HG03571 (cell line): ENCODE results near the gene SMYD3.
"Not testable (repeated sequence)": the region's sequence is repeated elsewhere in the genome, so short reads cannot be mapped to it uniquely, and the experiment has no call there.

Experiments
- ATAC-seq: cut with Tn5 transposase; IDR thresholded peaks from one replicate; pipeline ENCODE4 v1.9.1; 2021; ENCODE audit not compliant: unreplicated experiment

SMYD3 gene

DNA sequence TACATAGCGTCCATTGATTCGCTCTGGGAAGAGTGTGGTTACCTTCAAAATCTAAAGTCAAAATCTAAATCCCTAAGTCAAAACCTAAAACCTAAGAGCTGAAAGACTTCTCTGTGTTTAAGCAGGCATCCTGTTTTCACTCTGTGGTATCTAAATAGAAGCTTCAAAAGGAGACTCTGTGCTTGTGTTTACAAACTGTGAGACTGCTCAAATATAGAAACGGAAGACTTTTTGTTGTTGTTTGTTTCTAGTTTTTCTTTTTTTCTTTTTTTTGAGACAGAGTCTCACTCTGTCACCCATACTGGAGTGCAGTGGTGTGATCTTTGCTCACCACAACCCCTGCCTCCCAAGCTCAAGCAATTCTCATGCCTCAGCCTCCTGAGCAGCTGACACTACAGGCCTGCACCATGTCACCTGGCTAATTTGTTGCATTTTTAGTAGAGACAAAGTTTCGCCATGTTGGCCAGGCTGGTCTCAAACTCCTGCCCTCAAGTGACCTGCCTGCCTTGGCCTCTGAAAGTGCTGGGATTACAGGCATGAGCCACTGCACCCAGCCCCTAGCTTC is 425.9 kb downstream of the SMYD3 start:
- ATAC-seq = no peak

DNA sequence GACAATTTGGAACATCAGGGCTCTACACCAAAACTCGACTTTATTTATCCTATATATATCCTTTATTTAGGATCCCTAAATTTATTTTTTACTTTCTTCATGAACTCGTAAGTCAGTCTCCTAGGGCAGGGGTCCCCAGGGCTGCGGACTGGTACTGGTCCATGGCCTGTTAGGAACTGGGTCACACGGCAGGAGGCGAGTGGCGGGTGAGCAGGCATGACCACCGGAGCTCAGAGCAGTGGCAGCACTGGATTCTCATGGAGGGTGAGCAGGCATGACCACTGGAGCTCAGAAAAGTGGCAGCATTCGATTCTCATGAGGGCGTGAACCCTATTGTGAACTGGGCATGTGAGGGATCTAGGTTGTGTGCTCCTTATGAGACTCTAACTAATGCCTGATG is 427.0 kb downstream of the SMYD3 start:
- ATAC-seq = no peak

DNA sequence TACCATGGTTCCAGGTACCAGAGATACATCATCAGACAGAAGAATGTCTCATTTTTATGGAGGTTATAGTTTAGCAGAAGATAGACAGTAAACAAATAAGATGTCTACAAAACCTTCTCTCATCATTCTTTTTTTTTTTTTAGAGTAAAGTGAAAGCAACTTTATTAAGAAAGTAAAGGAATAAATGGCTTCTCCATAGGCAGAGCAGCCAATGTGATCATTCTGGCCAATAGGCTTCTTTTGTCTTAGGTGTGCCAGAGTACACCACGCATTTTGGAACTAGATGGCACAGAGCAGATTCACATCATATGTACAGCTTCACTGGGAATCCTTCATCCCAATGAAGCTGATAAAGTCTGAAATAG is 428.2 kb downstream of the SMYD3 start:
- ATAC-seq = no peak

DNA sequence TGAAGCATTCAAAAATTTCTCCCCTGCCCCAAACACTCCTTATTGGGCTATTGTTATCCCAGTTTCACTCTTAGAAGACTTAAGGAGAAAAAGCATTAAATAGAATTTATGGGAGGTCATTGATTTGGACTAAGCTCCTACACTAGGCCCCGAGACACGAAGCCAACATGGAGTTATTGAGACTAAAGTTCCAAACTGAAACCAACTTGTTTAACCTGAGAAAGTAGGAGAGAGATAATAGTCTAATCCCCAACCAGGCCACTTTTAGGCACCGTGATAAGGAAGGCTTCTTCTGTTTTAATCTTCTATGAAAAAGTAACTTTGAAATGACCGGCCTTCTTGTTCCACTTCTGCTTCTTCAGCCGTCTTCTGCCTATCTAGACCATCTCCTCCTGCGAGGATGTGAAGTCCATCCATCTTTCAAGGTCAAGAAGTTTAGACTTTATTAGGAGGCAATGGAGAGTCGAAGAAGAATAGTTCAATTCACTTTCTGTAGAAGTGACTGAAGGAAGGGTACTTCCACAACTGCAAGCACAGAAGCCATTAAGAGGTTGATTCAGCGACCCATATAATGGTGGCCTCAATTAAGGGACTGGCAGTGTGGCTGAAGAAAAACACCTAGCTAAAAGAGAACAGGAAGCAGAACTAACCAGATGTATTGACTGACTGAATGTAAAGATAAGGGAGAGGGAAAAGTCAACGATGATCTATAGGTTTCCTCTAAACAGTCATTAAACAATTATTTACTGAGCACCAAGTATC is 428.8 kb downstream of the SMYD3 start:
- ATAC-seq = no peak

DNA sequence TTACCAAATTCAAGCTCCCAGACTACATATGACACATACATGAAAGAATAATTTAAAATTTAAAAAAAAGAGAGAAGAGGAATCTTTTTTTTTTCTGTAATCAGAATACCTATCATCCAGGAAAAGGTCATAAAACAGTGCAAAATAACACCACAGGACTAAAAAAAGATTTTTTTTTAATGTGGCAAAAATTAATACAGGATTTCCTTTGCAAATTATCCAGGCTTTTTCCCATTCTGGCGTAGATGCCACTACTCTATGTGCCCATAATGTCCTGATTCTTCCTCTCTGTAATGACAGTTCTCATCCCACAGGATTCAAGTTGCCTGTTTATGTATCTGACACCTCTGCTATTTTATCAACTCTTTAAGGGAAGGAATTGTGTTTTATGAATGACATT is 429.6 kb downstream of the SMYD3 start:
- no peak for ATAC-seq

DNA sequence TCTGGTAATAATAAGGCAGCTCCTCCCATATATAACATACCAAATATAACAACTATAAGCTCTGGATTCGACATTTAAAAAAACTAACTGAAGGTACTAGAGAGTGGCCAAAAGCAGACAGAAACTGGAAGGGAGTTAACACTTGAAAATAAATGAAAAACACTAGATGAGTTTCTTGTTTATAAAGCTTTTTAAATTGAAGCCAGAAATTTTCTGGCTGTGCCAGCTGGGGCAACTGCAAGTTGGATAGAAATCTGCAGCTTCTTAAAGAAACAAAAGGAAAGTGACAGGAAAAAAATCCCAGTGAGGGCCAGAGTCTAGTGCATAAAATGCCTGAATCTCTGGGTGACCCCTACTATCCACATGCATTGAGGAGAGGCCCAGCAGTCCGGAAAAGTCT is 432.7 kb downstream of the SMYD3 start:
- ATAC-seq = no peak

DNA sequence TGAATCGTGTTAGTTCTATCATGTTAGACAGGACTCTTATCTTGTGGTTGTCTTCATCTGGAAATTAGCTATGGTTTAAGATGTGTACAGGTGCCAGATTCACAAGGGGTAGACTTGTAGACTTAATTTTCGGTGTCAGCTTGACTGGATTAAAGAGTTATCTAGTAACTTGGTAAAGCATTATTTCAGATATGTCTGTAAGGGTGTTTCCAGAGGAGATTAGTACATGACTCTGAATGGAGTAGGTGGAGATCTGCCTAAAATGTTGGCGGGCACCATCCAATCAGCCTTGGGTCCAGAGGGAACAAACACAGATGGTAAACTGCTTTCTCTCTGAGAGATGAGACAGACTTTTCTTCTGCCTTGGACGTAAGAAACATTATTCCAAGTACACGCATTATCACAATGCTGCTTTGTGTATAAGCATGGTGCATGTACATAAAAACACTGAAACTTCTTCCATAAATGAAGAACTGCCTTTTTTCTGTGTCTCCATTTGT is 434.6 kb downstream of the SMYD3 start:
- no peak for ATAC-seq

DNA sequence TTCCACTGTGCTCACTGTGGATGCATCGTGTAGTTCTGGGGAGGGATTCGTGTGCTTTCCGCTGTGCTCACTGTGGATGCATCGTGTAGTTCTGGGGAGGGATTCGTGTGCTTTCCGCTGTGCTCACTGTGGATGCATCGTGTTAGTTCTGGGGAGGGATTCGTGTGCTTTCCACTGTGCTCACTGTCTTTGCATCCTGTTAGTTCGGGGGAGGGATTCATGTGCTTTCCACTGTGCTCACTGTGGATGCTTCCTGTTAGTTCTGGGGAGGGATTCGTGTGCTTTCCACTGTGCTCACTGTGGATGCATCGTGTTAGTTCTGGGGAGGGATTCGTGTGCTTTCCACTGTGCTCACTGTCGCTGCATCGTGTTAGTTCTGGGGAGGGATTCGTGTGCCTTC is 435.1 kb downstream of the SMYD3 start:
- ATAC-seq = not testable (repeated sequence)

DNA sequence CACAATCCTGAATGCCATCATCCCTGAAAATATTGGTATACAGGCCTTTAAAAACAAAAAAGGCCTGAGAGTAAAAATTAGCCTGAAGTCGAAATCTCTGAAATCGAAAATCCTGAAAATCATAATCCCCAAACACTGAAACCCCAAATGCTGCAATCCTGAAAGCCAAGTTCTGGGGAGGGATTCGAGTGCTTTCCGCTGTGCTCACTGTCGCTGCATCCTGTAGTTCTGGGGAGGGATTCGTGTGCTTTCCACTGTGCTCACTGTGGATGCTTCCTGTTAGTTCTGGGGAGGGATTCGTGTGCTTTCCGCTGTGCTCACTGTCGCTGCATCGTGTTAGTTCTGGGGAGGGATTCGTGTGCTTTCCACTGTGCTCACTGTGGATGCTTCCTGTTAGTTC is 435.5 kb downstream of the SMYD3 start:
- ATAC-seq = not testable (repeated sequence)

DNA sequence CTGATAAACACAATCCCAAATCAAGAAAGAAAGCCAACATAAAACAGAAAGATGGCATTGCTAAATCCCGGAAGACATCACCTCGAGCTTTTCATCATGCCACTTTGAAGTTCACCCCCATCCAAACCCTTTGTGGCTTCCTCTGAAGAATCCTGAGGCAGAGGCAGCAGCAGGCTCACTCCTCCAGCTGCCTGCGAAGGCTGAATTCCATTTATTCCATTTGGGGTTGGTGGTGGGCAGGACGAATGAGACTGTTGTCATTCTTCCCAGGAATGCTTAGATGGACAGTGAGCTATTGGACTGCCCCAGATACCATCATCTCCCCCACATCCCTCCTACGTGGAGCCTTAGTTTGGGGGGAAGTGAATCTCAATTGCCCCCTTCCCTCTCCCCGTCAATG is 437.5 kb downstream of the SMYD3 start:
- ATAC-seq = no peak

DNA sequence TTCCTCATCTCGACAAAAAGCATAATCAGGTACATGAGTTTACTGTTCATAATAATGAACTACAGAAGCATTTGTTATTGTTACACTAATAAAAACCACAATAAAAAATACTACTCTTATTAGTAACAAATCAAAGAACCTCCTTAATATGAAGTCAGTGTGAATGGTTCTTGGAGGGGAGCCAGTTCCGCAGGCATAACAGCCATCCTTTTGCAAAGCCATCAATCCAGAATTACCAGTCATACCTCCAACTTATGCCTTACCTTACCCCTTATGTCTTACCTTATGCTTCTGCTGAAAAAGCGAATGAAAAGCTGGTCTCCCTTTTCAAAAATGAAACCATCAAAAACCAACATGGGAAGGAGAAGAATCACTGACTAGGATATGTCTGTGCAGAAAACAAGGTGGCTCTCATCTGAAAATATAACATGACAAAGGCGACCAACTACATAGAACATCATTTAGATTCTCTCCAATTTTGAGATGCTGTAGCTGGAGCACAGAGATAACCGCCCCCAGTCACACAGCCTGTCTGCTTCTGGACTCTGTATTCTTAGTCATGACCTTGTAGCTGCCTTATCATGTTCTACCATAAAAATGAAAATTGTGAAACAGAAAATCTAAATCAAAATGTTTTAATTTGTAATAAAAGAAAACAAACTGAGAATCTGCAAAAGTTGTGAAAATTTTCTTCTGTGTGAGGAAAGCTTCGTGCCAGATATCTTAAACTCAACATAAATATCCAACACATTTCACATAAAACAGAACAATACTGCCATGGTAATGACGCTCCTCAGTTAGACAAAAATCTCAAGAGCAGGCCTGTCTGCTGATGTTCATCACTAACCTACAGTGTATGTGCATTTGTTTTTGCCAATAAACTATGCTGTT is 438.2 kb downstream of the SMYD3 start:
- no peak for ATAC-seq

DNA sequence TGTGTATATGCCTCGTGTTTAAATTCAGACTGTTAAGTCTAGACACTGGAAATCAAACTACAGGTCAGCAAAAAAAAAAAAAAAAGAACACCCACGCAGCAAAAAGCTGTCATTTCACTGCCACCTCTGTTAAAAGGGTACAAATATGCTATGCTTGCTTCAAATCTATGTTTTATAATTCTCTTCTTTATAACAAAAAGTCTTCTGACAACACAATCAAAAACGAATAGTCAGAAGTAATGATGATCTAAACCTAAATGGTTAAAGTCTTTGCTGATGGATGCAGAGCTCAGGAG is 438.9 kb downstream of the SMYD3 start:
- no peak for ATAC-seq

DNA sequence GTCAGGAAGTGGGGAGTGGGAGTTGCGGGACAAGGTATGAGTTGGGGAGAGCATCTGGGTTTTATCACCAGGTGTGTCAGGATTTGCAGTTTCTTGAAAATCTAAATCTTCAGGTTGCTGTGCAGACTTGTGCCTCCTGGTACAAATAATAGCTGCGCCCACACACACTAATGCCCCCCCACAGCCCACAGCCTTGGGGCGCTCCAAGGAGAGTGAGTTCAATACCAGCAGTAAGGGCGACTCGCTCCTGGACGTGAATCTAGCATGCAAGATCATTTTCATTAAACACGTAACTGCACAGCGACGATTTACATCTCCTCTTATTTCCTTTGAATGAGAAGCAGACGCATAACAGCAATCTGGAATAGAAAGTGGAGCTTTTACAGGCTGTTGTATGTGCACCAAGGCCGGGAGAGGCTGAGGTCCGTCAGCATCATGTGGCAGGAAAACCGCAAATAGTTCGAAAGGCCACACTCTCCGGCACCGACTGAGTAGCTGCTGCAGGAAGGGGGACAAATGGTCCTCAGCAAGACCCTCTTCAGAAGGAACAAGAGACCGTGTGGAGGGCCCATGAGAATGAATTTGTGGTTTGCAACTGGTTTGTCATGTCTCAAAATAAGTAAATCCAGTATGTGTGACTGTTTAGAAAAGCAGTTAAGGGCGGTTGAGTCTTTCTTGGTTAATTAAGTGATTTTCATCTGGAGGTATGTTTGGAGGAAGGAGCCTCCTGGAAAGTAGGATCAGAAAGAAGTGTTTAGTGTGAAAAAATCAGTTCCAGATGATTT is 439.5 kb downstream of the SMYD3 start:
- ATAC-seq = no peak

DNA sequence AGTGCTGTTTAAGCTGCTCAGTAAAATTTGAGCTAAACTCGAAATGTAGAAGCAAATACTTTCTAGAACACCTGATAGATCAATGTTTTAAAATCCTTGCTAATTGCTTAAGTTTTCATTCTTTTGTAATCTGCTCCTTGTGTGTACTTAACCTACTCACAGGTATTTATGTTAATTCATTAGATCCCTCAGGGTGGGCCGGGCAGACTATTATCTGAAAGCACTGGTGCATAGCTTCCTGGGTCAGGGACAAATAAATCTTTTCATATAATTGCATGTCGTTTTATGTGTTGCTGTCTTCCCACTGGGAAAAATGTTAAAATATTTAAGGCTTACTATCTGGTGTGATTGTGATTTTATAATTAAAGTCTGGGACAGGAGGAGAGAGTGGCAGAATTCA is 440.5 kb downstream of the SMYD3 start:
- ATAC-seq = no peak

DNA sequence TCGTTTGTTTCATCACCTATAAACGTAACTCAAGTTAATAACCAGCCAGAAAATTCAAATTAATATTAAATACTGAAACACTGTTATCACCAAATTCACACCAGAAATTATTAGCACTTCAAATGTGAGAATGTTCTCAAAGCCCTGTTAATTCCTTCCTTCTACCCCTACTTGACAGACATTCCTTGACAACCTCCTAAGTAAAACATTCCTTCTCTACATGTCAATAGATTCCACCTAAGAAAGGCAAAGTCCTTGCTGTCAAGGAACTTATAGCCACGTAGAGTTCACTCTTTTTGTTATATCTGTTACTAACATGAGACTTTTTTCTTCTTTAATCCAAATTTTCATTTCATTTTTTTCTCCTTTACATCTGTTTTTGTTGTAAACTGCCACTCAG is 441.5 kb downstream of the SMYD3 start:
- no peak for ATAC-seq

DNA sequence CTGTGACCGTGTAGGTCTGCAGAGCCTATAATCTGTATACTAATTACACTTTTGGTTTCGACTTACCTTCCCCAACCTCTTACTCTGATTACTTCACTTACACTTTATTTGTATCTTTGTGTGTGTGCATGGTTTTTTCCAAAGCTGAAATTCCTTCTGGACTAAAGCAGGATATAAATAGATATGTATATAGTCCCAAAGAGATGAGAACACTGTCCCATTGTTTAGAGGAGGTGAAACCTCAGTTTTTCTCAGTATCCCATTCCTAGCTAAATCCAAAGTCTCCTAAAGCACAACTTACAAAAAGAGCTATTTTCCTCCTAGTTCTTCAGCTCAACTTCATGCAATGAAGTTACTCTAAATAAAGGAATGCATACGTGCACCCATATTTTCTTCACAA is 442.2 kb downstream of the SMYD3 start:
- ATAC-seq = no peak

DNA sequence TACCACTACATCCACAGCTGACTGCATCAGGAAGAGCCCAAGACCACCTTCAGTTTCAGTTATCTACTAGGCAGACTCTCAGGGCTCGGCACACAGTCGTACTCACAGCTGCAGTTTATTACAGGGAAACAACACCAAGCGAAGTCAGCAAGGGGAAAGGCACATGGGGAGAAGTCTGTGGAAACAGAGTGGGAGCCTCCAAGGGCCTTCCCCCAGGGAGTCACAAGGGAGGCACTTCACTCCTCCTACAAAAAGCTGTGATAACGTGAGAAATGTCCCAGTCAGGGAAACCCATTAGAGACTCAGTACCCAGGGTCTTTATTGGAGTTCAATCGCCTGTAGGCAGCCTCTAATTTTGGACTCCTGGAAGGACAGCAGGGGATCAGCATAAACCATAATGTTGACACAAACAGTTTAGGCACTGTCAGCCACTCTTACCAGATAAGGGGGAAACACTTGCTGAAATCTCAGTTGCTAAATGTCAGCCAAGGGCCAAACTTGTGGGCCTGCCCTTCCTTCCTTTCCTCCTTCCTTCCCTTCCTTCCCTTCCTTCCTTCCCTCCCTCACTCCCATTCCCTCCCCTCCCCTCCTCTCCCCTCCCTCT is 444.0 kb downstream of the SMYD3 start:
- ATAC-seq = no peak

DNA sequence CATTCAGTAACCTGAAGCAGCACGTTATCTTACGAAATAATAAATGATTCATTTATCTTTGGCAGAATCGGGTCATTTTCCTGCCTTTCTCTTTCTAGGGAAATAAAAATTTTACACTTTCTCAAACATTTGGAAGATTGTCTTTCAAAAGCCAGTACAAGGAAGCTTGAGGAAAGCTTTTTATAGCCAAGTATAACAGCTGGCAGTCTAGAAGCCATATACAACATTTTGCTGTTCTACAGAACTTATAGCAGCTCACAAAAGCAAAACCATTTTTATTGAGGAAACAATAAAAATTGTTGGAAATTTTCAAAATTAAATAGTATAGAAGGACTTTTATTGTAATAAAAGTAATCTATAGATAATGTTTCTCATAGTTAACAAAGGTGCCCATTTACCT is 448.6 kb downstream of the SMYD3 start:
- ATAC-seq = no peak

DNA sequence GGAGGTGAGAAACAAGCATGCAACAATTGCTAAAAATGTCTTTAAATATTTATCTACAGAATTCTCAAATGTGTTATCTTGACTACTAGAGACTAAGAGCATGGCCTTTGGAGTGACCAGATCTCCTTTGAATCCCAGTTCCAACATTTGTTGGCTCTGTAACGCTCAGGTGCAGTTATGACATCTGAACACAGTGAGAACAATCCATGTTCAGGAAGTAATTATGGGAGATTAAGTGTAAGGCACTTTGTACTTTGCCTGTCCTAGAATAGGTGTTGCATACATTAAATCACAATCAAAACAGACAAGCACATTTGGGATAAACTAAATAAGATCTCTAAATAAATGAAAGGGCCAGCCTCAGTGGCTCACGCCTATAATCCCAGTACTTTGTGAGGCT is 454.5 kb downstream of the SMYD3 start:
- ATAC-seq = no peak

DNA sequence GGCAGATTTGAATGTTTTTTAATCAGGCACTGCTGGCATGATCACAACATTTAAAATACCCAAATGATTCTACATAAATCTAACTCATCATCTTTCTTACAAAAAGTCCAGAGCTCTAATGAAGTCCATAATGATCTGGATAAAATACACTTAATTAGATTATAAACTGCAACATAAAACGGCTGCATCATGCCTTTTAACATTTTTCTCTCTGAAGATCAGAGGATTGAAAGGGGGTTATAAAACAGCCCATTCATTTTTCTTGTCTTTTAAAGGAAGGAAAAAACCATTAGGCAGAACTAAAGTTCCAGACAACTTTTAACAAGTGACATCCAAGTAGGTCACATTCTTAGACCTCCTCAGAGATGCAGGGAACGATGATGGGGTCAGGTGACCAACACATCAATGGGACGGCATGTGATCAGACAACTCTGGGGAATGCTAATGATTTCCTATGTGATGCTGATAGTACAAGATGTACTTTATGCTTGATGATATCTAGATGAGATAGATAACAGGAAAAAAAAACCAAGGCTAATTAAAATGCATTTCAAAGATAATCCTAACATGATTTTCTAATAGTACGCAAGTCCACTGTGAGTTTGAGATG is 455.1 kb downstream of the SMYD3 start:
- no peak for ATAC-seq

DNA sequence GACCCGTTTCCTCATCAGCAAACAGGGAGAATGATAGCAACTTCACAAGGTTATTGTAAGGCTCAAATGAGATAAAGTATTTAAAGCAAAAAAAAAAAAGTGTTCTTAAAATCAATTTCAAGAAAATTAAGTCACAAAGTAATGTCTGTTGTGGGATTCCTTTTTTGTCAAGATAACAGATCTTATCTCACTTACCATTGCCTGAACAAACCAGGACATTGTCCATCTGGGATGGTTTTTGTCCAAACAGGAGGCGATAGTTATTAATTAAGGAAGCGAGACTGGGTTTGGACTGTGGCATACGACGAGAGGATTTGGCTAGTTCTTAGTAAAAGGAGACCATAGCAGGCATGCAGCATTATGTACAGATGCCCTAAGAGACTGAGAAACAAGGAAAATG is 458.4 kb downstream of the SMYD3 start:
- ATAC-seq = no peak
